CD4-positive, alpha-beta memory T cell (primary cell): ENCODE measurements around the gene MMP28. TPM values are rescaled to one million over a fixed set of nuclear protein-coding genes. Genes with fewer than 3 reads are reported as not detected.
A peak's percentile ranks its signal among the peaks of the same experiment; 100 is the strongest.

Experiments used
- CTCF ChIA-PET: fragments of 350-600 bp; sonication (Branson Sonifier 250); formaldehyde crosslinking; loops from one replicate; lab custom pipeline; 2021; ENCODE audit warnings: inconsistent platforms; ENCODE audit not compliant: partially characterized antibody; lab: Charles Lee
- POLR2A ChIA-PET: fragments of 350-600 bp; sonication (Branson Sonifier 250); formaldehyde crosslinking; loops from one replicate; lab custom pipeline; 2021; ENCODE audit not compliant: partially characterized antibody; lab: Charles Lee
- DNase-seq, 5 donors: peaks; one replicate each; pipeline versions ENCODE4 v3.0.0 to v3.0.0-alpha.2; 2020 to 2022; ENCODE audit warnings: mixed read lengths in 1 of 5
- H3K27ac ChIP-seq: one replicate; pipeline ENCODE4 v1.7.0; 2013; ENCODE audit warnings: low read depth, low read length
- H3K27me3 ChIP-seq: 2 replicates; pipeline ENCODE4 v1.7.0; 2013; ENCODE audit warnings: mild to moderate bottlenecking, low read length, moderate library complexity; ENCODE audit not compliant: insufficient read depth
- H3K36me3 ChIP-seq: 2 replicates; pipeline ENCODE4 v1.7.0; 2013; ENCODE audit warnings: mild to moderate bottlenecking, low read length, moderate library complexity; ENCODE audit not compliant: insufficient read depth
- H3K4me1 ChIP-seq: 2 replicates; pipeline ENCODE4 v1.7.0; 2013; ENCODE audit warnings: mild to moderate bottlenecking, low read length, moderate library complexity; ENCODE audit not compliant: insufficient read depth
- H3K4me3 ChIP-seq, 2 donors: one replicate each; pipeline ENCODE4 v1.7.0; 2013; ENCODE audit warnings: low read length in 2 of 2, mild to moderate bottlenecking in 1 of 2
- H3K9me3 ChIP-seq, 2 donors: one replicate each; pipeline ENCODE4 v1.7.0; 2013; ENCODE audit warnings: low read length in 2 of 2, control low read depth in 1 of 2; ENCODE audit not compliant: control insufficient read depth in 1 of 2
- H3K27ac Mint-ChIP-seq, 7 donors: one replicate each; pipeline ENCODE4 v1.8.0; 2020 to 2021; ENCODE audit warnings: mixed read lengths in 7 of 7, mild to moderate bottlenecking in 6 of 7, inconsistent platforms in 3 of 7, moderate library complexity in 3 of 7
- H3K27me3 Mint-ChIP-seq, 2 donors: one replicate each; pipeline ENCODE4 v1.8.0; 2020 to 2021; ENCODE audit warnings: mixed read lengths in 2 of 2
- H3K36me3 Mint-ChIP-seq, 2 donors: one replicate each; pipeline ENCODE4 v1.8.0; 2020 to 2021; ENCODE audit warnings: mixed read lengths in 2 of 2, inconsistent platforms in 1 of 2, mild to moderate bottlenecking in 1 of 2
- H3K4me1 Mint-ChIP-seq, 4 donors: one replicate each; pipeline ENCODE4 v1.8.0; 2020 to 2021; ENCODE audit warnings: mixed read lengths in 4 of 4, mild to moderate bottlenecking in 1 of 4
- H3K4me3 Mint-ChIP-seq, 8 donors: one replicate each; pipeline ENCODE4 v1.8.0; 2020 to 2021; ENCODE audit warnings: mixed read lengths in 8 of 8, mild to moderate bottlenecking in 7 of 8, moderate library complexity in 6 of 8, inconsistent platforms in 3 of 8
- H3K9me3 Mint-ChIP-seq, 8 donors: one replicate each; pipeline ENCODE4 v1.8.0; 2020 to 2021; ENCODE audit warnings: mixed read lengths in 8 of 8, mild to moderate bottlenecking in 5 of 8, inconsistent platforms in 3 of 8, moderate library complexity in 1 of 8
- intact Hi-C: fragments of 100-400 bp; cut with micrococcal nuclease; formaldehyde crosslinking; loops from one replicate; pipeline ENCODE4 v1.15.1; 2023
- polyA plus RNA-seq, 2 donors: library from polyadenylated mRNA; unstranded; fragments of 300-500 nt; fragmentation: Illumina TruSeq; gene quantifications; one replicate each; pipeline ENCODE4 v1.2.3, GENCODE V29; 2021
- total RNA-seq, 2 experiments: library from RNA; stranded (reverse); gene quantifications; one replicate each; pipeline ENCODE4 v1.2.3, GENCODE V29; 2021

The MMP28 gene
- total and polyA plus RNA-seq, 4 experiments from 2014 or later = 0.23 to 0.96 (median 0.64) TPM; not detected in 1

DNA sequence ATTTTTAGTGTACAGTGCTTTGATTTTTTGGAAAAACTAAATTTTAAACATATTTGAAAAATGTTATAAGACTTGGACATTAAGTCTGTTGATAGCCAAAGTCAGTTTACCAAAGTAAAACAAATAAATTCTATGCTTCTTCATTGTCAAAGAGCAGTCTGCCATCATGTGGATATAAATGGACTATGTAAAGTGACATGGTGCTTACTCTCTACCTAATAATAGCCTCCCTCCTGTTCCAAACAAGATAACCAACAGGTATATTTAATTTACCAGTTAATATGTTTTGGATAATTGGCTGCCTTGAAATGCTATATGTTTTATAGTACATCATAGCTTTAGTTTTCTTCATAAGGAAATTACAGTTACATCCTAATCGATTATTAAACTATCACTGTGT lies 29.8 kb upstream of the MMP28 start:
- intact Hi-C loops = no loop called here

DNA sequence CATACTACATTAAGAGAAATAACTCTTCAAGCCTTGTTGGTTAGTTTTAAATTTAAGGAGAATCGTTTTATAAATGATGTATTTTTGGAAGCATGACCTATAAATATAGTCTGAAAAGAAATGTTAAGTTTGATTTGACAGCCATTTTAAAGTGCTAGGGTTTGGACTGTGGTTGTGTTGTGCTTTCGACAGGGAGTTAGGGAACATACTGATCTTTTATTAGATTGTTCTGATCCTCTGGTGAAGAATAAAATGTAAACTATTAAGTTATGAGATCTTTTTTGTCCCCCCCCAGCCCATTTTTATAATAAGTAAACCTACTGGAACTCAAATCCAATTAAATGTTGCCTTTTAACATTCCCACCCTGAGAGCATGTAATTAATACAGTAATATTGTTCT lies 25.9 kb upstream of the MMP28 start:
- H3K4me1 Mint-ChIP-seq = peaks cover 11 to 33% (median 27%) of the 10 kb centered on the region in 4 donors
- H3K4me3 Mint-ChIP-seq = no peak overlapping the region
- intact Hi-C loops = no loop called here
- no peaks in the 10 kb centered on the region for H3K9me3 ChIP-seq
- peaks cover 21% of the 10 kb centered on the region for H3K4me1 ChIP-seq
- ChIA-PET POLR2A (interaction anchor here (5.0 kb wide), 1 partner anchor 12 kb away, joined by 28 read pairs; the partner anchor contains the start of gene TAF15), CTCF (interaction anchor here (1.2 to 2.8 kb wide), 2 partner anchors 12 to 57 kb away, joined by 5 to 22 read pairs; partner anchors contain the start of gene TAF15)
- H3K9me3 Mint-ChIP-seq = peaks cover 0 to 2% (median 0%) of the 10 kb centered on the region in 8 donors
- no peaks in the 10 kb centered on the region for H3K27me3 ChIP-seq
- H3K27ac Mint-ChIP-seq = peak overlapping the region in 1 of 7 donors; percentile 64
- H3K27ac ChIP-seq = no peak overlapping the region
- H3K36me3 Mint-ChIP-seq = peaks cover 59 to 73% of the 10 kb centered on the region in 2 donors
- no peak overlapping the region for H3K4me3 ChIP-seq
- DNase-seq = no peak
- no peaks in the 10 kb centered on the region for H3K27me3 Mint-ChIP-seq
- H3K36me3 ChIP-seq = peaks cover 46% of the 10 kb centered on the region

More for the DNA sequence above, 29.8 kb upstream of the MMP28 start:
- no peaks in the 10 kb centered on the region for H3K27me3 ChIP-seq
- no peak for DNase-seq
- peak overlapping the region in 1 of 7 donors; percentile 85 for H3K27ac Mint-ChIP-seq
- H3K9me3 Mint-ChIP-seq = peaks cover 0 to 2% (median 0%) of the 10 kb centered on the region in 8 donors
- no peak overlapping the region for H3K27ac ChIP-seq
- peaks cover 42% of the 10 kb centered on the region for H3K36me3 ChIP-seq
- H3K36me3 Mint-ChIP-seq = peaks cover 58 to 70% of the 10 kb centered on the region in 2 donors
- H3K4me1 Mint-ChIP-seq = peaks cover 3 to 14% (median 9%) of the 10 kb centered on the region in 4 donors
- H3K4me3 Mint-ChIP-seq = no peak overlapping the region
- ChIA-PET CTCF (interaction anchor here (1.7 kb wide), 1 partner anchor 25 kb away, joined by 4 read pairs; no protein-coding TSS in a partner anchor), POLR2A (interaction anchor here (1.9 kb wide), 1 partner anchor 17 kb away, joined by 5 read pairs; the partner anchor contains the start of gene TAF15)
- no peaks in the 10 kb centered on the region for H3K4me1 ChIP-seq
- no peak overlapping the region for H3K4me3 ChIP-seq
- H3K9me3 ChIP-seq = no peaks in the 10 kb centered on the region
- no peaks in the 10 kb centered on the region for H3K27me3 Mint-ChIP-seq

DNA sequence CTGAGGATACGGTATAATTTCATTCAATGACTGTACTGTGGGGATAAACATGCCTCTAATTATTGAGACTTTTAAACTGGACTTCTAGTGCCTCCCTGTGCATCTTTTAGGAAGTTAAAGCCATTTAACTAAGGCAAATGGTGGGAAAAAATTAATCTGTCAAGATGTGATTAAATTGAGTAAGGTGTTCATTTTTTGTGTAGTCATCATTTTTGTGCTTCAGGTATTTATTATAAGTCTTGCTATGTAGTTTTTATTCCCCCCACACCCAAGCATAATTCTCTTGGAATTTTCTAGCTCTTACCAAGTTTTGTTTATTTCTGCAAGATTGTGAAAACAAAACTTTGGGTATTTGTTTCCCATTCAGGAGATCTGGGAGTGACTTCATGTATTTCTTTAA lies 24.0 kb upstream of the MMP28 start:
- intact Hi-C loops = no loop called here
- no peak overlapping the region for H3K27ac ChIP-seq

DNA sequence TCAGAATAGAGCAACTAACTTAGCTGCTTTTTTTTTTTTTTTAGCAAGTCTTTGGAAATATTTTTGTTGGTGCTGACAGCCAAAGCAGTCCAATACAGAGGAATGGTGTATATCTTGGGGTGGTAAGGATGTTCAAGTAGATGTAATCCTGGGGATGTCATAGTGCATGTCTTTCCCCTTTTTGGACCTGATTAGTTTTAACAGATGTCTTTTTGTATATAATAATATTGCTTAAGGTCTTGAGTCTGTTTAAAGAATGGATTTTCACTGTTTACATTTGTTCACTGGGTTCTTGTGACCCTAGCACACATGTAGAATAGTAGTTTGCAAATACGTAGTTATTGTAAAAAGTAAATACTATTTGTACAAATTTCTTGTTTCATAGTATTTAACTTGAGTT lies 21.8 kb upstream of the MMP28 start:
- no peaks in the 10 kb centered on the region for H3K9me3 ChIP-seq
- no peak overlapping the region for H3K27ac Mint-ChIP-seq
- H3K4me3 ChIP-seq = no peak overlapping the region
- H3K4me1 Mint-ChIP-seq = peaks cover 35 to 60% (median 50%) of the 10 kb centered on the region in 4 donors
- no peak overlapping the region for H3K27ac ChIP-seq
- no peaks in the 10 kb centered on the region for H3K9me3 Mint-ChIP-seq
- ChIA-PET CTCF (interaction anchor here (1.0 to 5.7 kb wide), 6 partner anchors 8 to 203 kb away, joined by 3 to 46 read pairs (median 6); partner anchors contain the start of gene TAF15), POLR2A (interaction anchor here (0.6 to 5.0 kb wide), 3 partner anchors 8 to 674 kb away, joined by 4 to 28 read pairs (median 5); partner anchors contain the start of gene TAF15)
- DNase-seq = no peak
- no peaks in the 10 kb centered on the region for H3K27me3 Mint-ChIP-seq
- peak overlapping the region in 1 of 8 donors; percentile 10 for H3K4me3 Mint-ChIP-seq
- peaks cover 29 to 54% of the 10 kb centered on the region in 2 donors for H3K36me3 Mint-ChIP-seq
- peaks cover 55% of the 10 kb centered on the region for H3K4me1 ChIP-seq
- H3K27me3 ChIP-seq = no peaks in the 10 kb centered on the region
- H3K36me3 ChIP-seq = peaks cover 21% of the 10 kb centered on the region
- intact Hi-C loops = no loop called here

More for the DNA sequence above, 24.0 kb upstream of the MMP28 start:
- no peaks in the 10 kb centered on the region for H3K27me3 Mint-ChIP-seq
- H3K27ac Mint-ChIP-seq = peak overlapping the region in 1 of 7 donors; percentile 61
- no peak overlapping the region for H3K4me3 ChIP-seq
- H3K9me3 Mint-ChIP-seq = peaks cover 0 to 2% (median 0%) of the 10 kb centered on the region in 8 donors
- peaks cover 24 to 50% (median 41%) of the 10 kb centered on the region in 4 donors for H3K4me1 Mint-ChIP-seq
- peaks cover 40% of the 10 kb centered on the region for H3K36me3 ChIP-seq
- CTCF ChIA-PET = interaction anchor here (0.9 to 5.7 kb wide), 4 partner anchors 10 to 56 kb away, joined by 3 to 46 read pairs (median 21); partner anchors contain the start of gene TAF15
- H3K4me3 Mint-ChIP-seq = no peak overlapping the region
- H3K4me1 ChIP-seq = peaks cover 37% of the 10 kb centered on the region
- POLR2A ChIA-PET = interaction anchor here (1.2 to 5.0 kb wide), 2 partner anchors 10 to 55 kb away, joined by 6 to 28 read pairs; partner anchors contain the start of gene TAF15
- H3K27me3 ChIP-seq = no peaks in the 10 kb centered on the region
- H3K9me3 ChIP-seq = no peaks in the 10 kb centered on the region
- H3K36me3 Mint-ChIP-seq = peaks cover 45 to 66% of the 10 kb centered on the region in 2 donors
- DNase-seq = no peak

DNA sequence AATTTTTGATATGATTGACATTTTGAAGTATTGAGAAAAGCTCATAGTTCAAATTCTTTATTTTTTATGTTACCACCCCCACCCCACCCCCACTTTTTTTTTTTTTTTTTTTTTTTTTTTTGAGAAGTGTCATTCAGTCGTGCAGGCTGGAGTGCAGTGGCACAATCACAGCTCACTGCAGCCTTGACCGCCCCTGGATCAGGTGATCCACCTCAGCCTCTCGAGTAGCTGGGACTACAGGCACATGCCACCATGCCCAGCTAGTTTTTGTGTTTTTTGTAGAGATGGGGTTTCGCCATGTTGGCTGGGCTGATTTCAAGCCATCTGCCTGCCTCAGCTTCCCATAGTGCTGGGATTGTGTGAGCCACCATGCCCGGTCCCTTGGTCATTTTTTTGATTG lies 21.3 kb upstream of the MMP28 start:
- Histone ChIP-seq H3K36me3 (peaks cover 19% of the 10 kb centered on the region), H3K4me1 (peaks cover 60% of the 10 kb centered on the region), H3K9me3 (no peaks in the 10 kb centered on the region), H3K27me3 (no peaks in the 10 kb centered on the region), H3K27ac (no peak overlapping the region), H3K4me3 (no peak overlapping the region)
- no peak overlapping the region for H3K27ac Mint-ChIP-seq
- H3K27me3 Mint-ChIP-seq = no peaks in the 10 kb centered on the region
- peak overlapping the region in 1 of 8 donors; percentile 34 for H3K4me3 Mint-ChIP-seq
- ChIA-PET POLR2A (interaction anchor here (0.6 to 5.0 kb wide), 2 partner anchors 8 to 674 kb away, joined by 5 to 28 read pairs; partner anchors contain the start of gene TAF15), CTCF (interaction anchor here (1.0 to 5.7 kb wide), 6 partner anchors 8 to 203 kb away, joined by 3 to 46 read pairs (median 6); partner anchors contain the start of gene TAF15)
- H3K9me3 Mint-ChIP-seq = no peaks in the 10 kb centered on the region
- peaks cover 26 to 51% of the 10 kb centered on the region in 2 donors for H3K36me3 Mint-ChIP-seq
- H3K4me1 Mint-ChIP-seq = peaks cover 39 to 65% (median 54%) of the 10 kb centered on the region in 4 donors
- intact Hi-C loops = no loop called here
- no peak for DNase-seq

DNA sequence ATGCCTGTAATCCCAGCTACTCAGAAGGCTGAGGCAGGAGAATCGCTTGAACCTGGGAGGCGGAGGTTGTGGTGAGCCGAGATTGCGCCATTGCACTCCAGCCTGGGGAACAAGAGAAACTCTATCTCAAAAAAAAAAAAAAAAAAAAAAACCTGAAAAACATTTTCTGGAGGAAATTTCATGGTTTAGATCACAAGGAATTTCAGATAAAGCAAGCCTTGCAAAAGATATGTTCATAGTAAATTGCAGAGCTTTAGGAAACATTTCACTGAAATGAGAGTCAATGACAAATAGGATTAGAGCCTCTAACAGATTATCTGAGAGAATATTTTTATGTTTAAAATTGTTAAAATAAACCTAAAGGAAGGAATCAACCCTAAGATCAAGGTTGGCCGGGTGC lies 17.0 kb upstream of the MMP28 start:
- peak overlapping the region in 1 of 7 donors; percentile 47 for H3K27ac Mint-ChIP-seq

DNA sequence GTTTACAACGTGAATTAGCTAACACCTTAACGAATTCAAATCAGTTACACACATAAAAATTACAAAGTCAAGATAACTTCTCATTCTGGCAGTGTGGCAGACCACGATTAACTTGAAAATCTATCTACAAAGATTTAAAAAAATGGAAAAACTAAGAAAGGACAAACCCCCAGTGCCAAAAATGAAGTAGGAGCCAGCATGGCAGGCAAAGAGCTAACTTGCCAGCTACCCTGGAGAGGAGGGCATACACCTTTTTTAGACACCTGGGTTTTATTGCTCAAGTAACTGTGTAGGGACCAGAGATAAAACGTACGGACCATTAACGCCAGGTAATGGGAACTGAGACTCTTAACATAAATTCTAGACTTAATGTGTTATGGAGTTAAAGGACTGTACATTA lies 16.3 kb upstream of the MMP28 start:
- DNase-seq = no peak
- H3K9me3 ChIP-seq = no peaks in the 10 kb centered on the region
- no peaks in the 10 kb centered on the region for H3K27me3 ChIP-seq
- peaks cover 70% of the 10 kb centered on the region for H3K4me1 ChIP-seq
- H3K36me3 ChIP-seq = no peaks in the 10 kb centered on the region
- peak overlapping the region; percentile 14 for H3K27ac ChIP-seq
- intact Hi-C loops = no loop called here
- Mint-ChIP-seq H3K4me3 (peak overlapping the region; percentile 20 to 69 (median 44)), H3K4me1 (peaks cover 46 to 84% (median 63%) of the 10 kb centered on the region in 4 donors), H3K9me3 (no peaks in the 10 kb centered on the region), H3K36me3 (peaks cover 5 to 35% of the 10 kb centered on the region in 2 donors), H3K27ac (peak overlapping the region in 3 of 7 donors; percentile 33 to 64 (median 41)), H3K27me3 (no peaks in the 10 kb centered on the region)
- POLR2A ChIA-PET = interaction anchor here (1.4 kb wide), 1 partner anchor 48 kb away, joined by 5 read pairs; no protein-coding TSS in a partner anchor
- no peak overlapping the region for H3K4me3 ChIP-seq
- CTCF ChIA-PET = interaction anchor here (9.8 kb wide), 1 partner anchor 46 kb away, joined by 350 read pairs; the partner anchor contains the start of gene C17orf50

More for the DNA sequence above, 17.0 kb upstream of the MMP28 start:
- Mint-ChIP-seq H3K4me1 (peaks cover 48 to 91% (median 68%) of the 10 kb centered on the region in 4 donors), H3K27me3 (no peaks in the 10 kb centered on the region), H3K4me3 (peak overlapping the region in 4 of 8 donors; percentile 29 to 69 (median 44)), H3K9me3 (no peaks in the 10 kb centered on the region), H3K36me3 (peaks cover 5 to 38% of the 10 kb centered on the region in 2 donors)
- no peaks in the 10 kb centered on the region for H3K27me3 ChIP-seq
- CTCF ChIA-PET = interaction anchor here (9.8 kb wide), 1 partner anchor 47 kb away, joined by 350 read pairs; the partner anchor contains the start of gene C17orf50
- no peak for DNase-seq
- no peaks in the 10 kb centered on the region for H3K9me3 ChIP-seq
- no peaks in the 10 kb centered on the region for H3K36me3 ChIP-seq
- no peak overlapping the region for H3K4me3 ChIP-seq
- H3K27ac ChIP-seq = no peak overlapping the region
- POLR2A ChIA-PET = interaction anchor here (0.6 kb wide), 1 partner anchor 650 kb away, joined by 3 read pairs; no protein-coding TSS in a partner anchor
- H3K4me1 ChIP-seq = peaks cover 76% of the 10 kb centered on the region
- intact Hi-C loops = no loop called here
